Activated naive CD4-positive, alpha-beta T cell treated with Interleukin-2 at 50 U/mL for 16 hours (primary cell): ENCODE measurements around the gene MICAL3.
"Not testable (repeated sequence)": the region's sequence is repeated elsewhere in the genome, so short reads cannot be mapped to it uniquely, and the experiment has no call there.

Experiments
- DNase-seq: peaks from one replicate; pipeline ENCODE4 v3.0.0-alpha.2; 2020

MICAL3 gene

DNA sequence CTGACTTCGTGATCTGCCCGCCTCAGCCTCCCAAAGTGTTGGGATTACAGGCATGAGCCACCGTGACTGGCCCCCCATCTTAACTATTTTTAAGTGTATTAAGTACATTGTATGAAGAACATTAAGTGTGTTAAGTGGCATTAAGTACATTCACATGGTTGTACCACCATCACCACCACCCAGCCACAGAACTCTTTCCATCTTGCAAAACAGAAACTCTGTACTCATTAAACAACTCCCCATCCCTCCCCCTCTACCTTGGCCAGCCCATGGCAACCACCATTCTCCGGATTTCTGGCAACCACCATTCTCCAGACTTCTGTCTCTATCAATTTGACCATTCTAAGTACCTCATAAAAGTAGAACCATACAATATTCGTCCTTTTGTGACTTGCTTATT lies 35.6 kb upstream of the MICAL3 start:
- no peak for DNase-seq

DNA sequence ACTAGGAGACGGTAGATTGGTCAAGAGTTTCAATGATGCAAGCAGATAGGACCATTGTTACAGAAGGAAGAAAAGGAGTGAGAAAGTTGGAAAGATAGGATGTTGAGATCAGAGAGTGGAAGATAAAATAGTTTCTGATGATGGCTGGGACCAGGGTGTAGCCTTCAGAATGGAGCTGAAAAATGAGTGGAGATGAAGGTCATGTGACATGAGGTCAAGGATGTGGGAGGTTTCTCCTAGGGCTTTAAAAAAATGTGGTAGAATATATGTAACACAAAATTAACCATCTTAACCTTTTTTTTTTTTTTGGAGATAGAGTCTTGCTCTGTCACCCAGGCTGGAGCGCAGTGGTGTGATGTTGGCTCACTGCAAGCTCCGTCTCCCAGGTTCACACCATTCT lies 35.1 kb upstream of the MICAL3 start:
- no peak for DNase-seq

DNA sequence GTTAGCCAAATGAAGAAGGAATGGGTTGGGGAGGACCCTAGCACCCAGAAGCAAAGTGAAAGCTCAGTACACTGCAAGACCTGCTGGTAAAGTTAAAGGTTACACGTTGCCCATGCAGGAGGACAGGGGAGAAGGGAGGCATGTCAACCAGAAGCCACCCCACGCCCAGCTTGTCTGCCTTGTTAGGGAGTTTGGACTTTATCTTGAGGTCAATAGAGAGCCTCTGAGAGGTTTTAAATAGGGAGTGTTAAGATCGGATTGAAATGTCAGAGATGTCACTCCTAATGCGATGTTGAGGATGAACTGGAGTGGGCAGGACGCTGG lies 34.7 kb upstream of the MICAL3 start:
- DNase-seq, result no peak

DNA sequence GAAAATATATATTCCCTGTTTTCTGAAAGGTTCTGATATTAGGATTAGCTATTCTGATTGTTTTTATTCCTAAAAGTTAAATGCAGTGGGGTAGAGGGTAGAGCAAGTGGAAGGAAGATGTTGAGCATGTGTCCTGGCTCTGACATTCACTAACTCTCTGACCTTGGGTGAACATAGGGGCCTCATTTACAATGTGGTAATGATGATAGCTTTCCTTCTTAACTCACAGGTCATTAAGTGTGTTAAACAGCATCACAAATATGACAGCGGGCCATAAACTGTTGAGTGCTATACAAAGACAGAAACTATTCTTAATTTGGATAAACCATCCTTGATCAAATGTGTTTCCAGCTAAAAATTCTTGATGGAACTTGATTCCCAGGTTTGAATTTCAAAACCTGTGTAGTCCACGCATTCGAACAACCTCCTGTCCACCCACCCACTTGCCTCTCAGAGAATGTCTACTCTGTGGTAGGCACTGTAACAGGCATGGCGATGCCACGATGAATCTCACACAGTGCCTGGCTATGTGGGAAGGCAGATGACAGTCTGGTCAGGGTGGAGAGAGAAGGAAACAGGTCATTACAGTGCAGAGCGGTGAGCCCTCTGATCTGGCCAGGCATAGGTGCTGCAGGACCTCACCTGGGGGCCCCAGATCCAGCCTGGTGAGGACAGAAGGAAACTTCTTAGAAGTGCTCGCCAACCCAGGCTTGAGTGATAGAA lies 34.2 kb upstream of the MICAL3 start:
- no peak for DNase-seq

- no peak for DNase-seq
These were observed 33.3 kb upstream of the MICAL3 start for GRCh38 chr22:18057568-18058209.

- no peak for DNase-seq
These were observed 32.6 kb upstream of the MICAL3 start for GRCh38 chr22:18056807-18057474.

DNA sequence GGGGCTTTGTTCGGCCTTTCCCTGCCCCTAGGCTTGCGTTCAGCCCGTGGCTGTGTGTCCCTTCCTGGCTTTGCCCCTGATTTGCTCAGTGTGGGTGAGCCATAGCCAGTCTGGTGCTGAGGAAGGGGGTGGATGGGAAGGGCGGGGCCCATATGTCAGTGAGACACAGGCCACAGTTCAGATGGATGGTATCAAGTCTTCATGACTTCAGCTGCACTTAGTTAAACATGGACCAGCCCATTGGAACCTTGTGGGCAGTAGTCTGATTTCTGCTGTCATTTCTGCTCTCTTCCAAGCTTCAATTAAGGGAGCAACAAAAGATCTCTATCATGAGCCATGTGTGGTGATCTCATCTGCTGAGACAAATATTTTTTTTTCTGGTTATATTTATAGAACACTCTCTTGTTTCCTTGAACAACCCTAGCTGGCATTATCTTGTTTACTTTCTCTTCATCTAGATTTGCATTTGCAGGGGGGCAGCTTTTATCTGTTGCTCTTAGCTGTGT lies 31.9 kb upstream of the MICAL3 start:
- DNase-seq, result no peak

DNA sequence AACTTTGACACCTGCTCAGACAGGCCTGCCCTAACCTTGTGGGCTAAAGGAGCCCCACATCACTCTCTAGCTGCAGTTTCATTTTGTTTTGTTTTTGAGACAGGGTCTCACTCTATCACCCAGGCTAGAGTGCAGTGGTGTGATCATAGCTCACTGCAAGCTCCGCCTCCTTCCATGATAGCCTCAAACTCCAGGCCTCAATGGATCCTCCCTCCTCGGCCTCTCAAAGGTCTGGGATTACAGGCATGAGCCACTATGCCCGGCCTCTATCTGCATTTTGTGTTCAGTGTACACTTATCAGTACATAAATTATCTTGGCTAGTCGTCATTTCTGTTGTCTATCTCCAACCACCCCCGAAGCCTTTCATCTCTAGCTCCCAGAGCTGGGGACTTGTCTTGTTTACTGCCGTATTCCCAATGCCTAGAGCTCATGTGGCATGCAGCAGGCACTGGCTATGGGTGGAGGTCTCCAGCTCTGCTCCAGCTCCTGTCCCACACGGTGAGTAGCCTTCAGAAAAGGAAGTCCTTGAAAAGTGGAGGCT lies 31.3 kb upstream of the MICAL3 start:
- DNase-seq, result no peak

GRCh38 chr22:18053216-18053946 lies 29.0 kb upstream of the MICAL3 start:
- not testable (repeated sequence) for DNase-seq

DNA sequence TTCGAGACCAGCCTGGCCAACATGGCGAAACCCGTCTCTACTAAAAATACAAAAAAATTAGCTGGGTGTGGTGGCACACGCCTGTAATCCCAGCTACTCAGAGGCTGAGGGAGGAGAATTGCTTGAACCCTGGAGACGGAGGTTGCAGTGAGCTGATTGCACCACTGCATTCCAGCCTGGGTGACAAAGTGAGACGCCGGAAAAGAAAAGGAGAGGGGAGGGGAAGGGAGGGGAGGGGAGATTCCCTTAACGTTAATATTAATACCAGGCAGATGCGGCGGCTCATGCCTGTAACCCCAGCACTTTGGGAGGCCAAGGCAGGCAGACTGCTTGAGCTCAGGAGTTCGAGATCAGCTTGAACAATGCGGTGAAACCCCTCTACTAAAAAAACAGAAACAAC lies 26.8 kb upstream of the MICAL3 start:
- not testable (repeated sequence) for DNase-seq

DNA sequence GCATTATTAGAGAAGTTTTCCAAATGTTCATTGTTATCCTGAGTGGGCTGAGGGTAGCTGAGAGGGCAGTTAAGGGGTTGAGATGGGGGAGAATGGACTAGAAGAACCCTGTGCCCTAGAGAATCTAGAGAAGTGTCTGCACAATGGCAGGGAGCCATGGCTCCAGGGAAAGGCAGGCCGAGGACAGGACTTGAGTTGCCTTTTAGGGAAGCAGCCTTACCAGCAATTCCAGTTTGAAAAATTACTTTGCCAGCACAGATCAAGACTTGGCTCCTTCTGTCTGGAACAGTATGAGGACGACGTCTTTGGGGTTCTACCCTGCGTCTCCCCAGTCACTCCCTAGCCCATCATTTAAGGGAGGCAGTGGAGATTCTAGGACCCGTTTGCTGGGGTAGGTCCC lies 25.7 kb upstream of the MICAL3 start:
- no peak for DNase-seq

- no peak for DNase-seq
These were observed 24.1 kb upstream of the MICAL3 start for GRCh38 chr22:18048441-18048898.

- DNase-seq, result no peak
These were observed 23.7 kb upstream of the MICAL3 start for GRCh38 chr22:18048041-18048440.

GRCh38 chr22:18045794-18046193 lies 21.4 kb upstream of the MICAL3 start:
- no peak for DNase-seq

GRCh38 chr22:18044548-18045271 lies 20.3 kb upstream of the MICAL3 start:
- no peak for DNase-seq

GRCh38 chr22:18042685-18043084 lies 18.3 kb upstream of the MICAL3 start:
- DNase-seq, result no peak

- DNase-seq, result not testable (repeated sequence)
These were observed 16.5 kb upstream of the MICAL3 start for GRCh38 chr22:18040898-18041297.

- no peak for DNase-seq
These were observed 11.4 kb upstream of the MICAL3 start for GRCh38 chr22:18035751-18036150.

GRCh38 chr22:18034076-18034475 lies 9.7 kb upstream of the MICAL3 start:
- DNase-seq, result no peak

DNA sequence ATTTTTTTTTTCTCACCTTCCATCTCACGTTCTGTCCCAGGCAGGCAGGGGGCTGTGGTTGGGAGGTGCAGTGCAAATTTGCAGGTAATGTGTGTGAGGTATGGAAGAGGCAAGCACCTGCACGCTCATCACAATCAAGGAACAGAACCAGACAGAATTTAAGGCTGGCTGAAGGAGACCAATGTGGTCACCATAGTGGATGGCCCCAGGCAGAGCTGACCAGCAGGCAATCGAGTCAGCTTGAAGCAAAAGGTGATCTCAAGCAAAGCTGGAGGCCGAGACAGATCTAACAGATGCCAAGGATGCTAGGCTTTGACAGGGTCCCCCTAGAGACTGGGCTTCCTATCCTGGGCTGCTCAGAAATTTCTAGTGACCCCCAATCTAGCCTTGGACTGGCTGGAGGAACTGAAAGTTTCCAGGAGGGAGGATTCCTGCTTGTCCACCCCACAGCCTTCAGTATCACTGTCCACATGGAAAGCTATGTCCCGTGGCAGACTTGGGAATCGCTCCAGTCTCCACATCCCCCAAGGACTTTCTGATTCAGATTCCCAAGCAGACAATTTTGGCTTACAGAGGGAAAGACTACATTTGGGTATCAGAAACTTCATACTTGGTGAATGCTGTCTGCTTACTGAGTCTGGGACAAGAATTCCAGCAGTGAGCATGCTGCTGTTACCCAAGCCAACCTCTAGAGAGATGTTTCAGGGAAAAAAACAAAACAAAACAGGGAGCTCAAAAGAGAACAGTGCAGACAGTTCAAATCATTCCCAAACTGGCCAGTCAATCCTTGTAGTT lies 9.0 kb upstream of the MICAL3 start:
- DNase-seq, result no peak

GRCh38 chr22:18032455-18033101 lies 8.2 kb upstream of the MICAL3 start:
- no peak for DNase-seq
